Keratinocyte (primary cell): Measurements from ENCODE around the gene SLC39A9. TPM values are rescaled to one million over a fixed set of nuclear protein-coding genes. Genes with fewer than 3 reads are reported as not detected.

Source experiments
- DNase-seq: peaks from one replicate; pipeline ENCODE4 v3.0.0-alpha.2; 2011; ENCODE audit warnings: low read depth, missing footprints, low spot score
- FAIRE-seq: peaks from 2 replicates; lab custom pipeline; 2011; peaks lifted over from hg19 to GRCh38; lab: Jason Lieb, UNC
- H2AFZ ChIP-seq: 2 replicates; pipeline ENCODE4 v1.6.0; 2012; ENCODE audit warnings: low read length, control low read depth, inconsistent platforms; ENCODE audit not compliant: control insufficient read depth
- H3K27ac ChIP-seq: 2 replicates; pipeline ENCODE4 v1.5.1; 2011; ENCODE audit warnings: low read length; ENCODE audit not compliant: control insufficient read depth, insufficient read depth
- H3K27me3 ChIP-seq: 3 replicates; pipeline ENCODE4 v1.6.0; 2011; ENCODE audit warnings: low read length; ENCODE audit not compliant: control insufficient read depth, insufficient read depth; ENCODE audit errors: extremely low read depth
- H3K36me3 ChIP-seq, 2 experiments: 2 replicates in 1 of 2; 3 replicates in 1 of 2; pipeline ENCODE4 v1.5.1; 2011; ENCODE audit warnings: low read length in 2 of 2, mild to moderate bottlenecking in 1 of 2; ENCODE audit not compliant: control insufficient read depth in 2 of 2, insufficient read depth in 2 of 2; ENCODE audit errors: extremely low read depth in 1 of 2
- H3K4me1 ChIP-seq: 3 replicates; pipeline ENCODE4 v1.5.1; 2011; ENCODE audit warnings: low read length; ENCODE audit not compliant: control insufficient read depth, insufficient read depth; ENCODE audit errors: extremely low read depth
- H3K4me2 ChIP-seq: 3 replicates; pipeline ENCODE4 v1.6.0; 2011; ENCODE audit warnings: low read depth, low read length; ENCODE audit not compliant: control insufficient read depth, insufficient read depth; ENCODE audit errors: extremely low read depth
- H3K4me3 ChIP-seq, 3 experiments: fragments of 200-600 bp in 1 of 3; sonication (generic) in 1 of 3; 2 replicates in 2 of 3; 3 replicates in 1 of 3; pipeline ENCODE4 v1.5.1; 2011 to 2016; ENCODE audit warnings: low read length in 3 of 3, mild to moderate bottlenecking in 3 of 3, control low read depth in 2 of 3, inconsistent platforms in 1 of 3, low read depth in 1 of 3, mixed read lengths in 1 of 3, mixed run types in 1 of 3, moderate library complexity in 1 of 3; ENCODE audit not compliant: control insufficient read depth in 2 of 3, insufficient read depth in 2 of 3; ENCODE audit errors: extremely low read depth in 1 of 3
- H3K79me2 ChIP-seq: 2 replicates; pipeline ENCODE4 v1.6.0; 2012; ENCODE audit warnings: low read length; ENCODE audit not compliant: control insufficient read depth, insufficient read depth
- H3K9ac ChIP-seq: 3 replicates; pipeline ENCODE4 v1.6.0; 2011; ENCODE audit warnings: low read length; ENCODE audit not compliant: control insufficient read depth, insufficient read depth; ENCODE audit errors: extremely low read depth
- H3K9me1 ChIP-seq: 3 replicates; pipeline ENCODE4 v1.6.0; 2011; ENCODE audit warnings: low read length; ENCODE audit not compliant: control insufficient read depth, insufficient read depth; ENCODE audit errors: extremely low read depth
- H3K9me3 ChIP-seq: 2 replicates; pipeline ENCODE4 v1.5.1; 2012; ENCODE audit warnings: low read depth, low read length; ENCODE audit not compliant: control insufficient read depth
- H4K20me1 ChIP-seq: 3 replicates; pipeline ENCODE4 v1.6.0; 2011; ENCODE audit warnings: low read length; ENCODE audit not compliant: control insufficient read depth, insufficient read depth; ENCODE audit errors: extremely low read depth
- EZH2 ChIP-seq: IDR thresholded peaks from one replicate; pipeline ENCODE4 v1.6.1; 2012; ENCODE audit warnings: inconsistent platforms, mild to moderate bottlenecking, low read length, moderate library complexity
- dilution Hi-C: fragments of 300-500 bp; cut with MboI; formaldehyde crosslinking; loops from one replicate; pipeline ENCODE4 v1.7.0; 2020; ENCODE audit warnings: low sequenced_read_pairs; ENCODE audit not compliant: extremely low pct_ligation_motif_present
- polyA plus RNA-seq, 5 experiments: library from polyadenylated mRNA; depleted of rRNA in 3 of 5; stranded (reverse) in 3 of 5; stranded (forward) in 1 of 5; unstranded in 1 of 5; fragments of >200 nt; gene quantifications; 1 replicate in 1 of 5; 2 replicates in 3 of 5; 3 replicates in 1 of 5; pipeline versions ENCODE4 v1.2.1 to v1.2.3, GENCODE V29; 2011 to 2012; ENCODE audit warnings: missing spikeins in 2 of 5, low read depth in 1 of 5, low replicate concordance in 1 of 5
- TF ChIP-seq, protein P1 (sequence below), 3 experiments: IDR thresholded peaks in 1 of 3; conservative IDR thresholded peaks in 1 of 3; optimal IDR thresholded peaks in 1 of 3; 2 replicates in 2 of 3; 3 replicates in 1 of 3; pipeline versions ENCODE3 to v1.5.1; 2011; ENCODE audit warnings: low read length in 3 of 3, mild to moderate bottlenecking in 3 of 3, moderate library complexity in 2 of 3, control low read depth in 1 of 3, inconsistent platforms in 1 of 3; ENCODE audit not compliant: insufficient read depth in 2 of 3; ENCODE audit errors: extremely low read depth in 1 of 3

The SLC39A9 gene
- polyA plus RNA-seq, 1 donor (not counting 4 experiments of a cell fraction or from before 2014, with no cell fraction given), result 58.8 TPM

DNA sequence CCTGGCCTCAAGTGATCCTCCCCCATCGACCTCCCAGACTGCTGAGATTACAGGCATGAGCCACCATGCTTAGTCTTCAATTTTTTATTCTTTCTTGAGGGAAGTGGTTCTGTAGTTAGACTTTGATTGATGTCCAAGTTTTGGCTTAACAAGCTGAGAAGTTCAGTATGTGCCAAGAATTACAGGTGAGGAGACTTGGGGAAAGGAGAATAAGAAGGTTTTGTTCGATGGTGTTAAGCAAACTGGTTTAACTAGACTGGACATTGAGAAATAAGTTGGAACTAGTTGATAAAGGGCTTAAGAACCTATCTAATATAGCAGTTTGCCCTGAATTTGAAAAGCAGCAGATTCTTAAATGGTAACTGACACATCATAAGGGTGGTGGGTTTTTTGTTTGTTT, 53.4 kb downstream of the SLC39A9 start:
- dilution Hi-C loops, result no loop called here
- Histone ChIP-seq H3K9ac (no peak overlapping the region), H4K20me1 (no peaks in the 10 kb centered on the region), H3K9me1 (peaks cover 2% of the 10 kb centered on the region), H3K36me3 (peaks cover 3 to 10% of the 10 kb centered on the region in 2 experiments), H3K4me1 (no peaks in the 10 kb centered on the region), H2AFZ (no peak overlapping the region), H3K79me2 (no peaks in the 10 kb centered on the region), H3K9me3 (no peaks in the 10 kb centered on the region), H3K27me3 (no peaks in the 10 kb centered on the region), H3K27ac (no peak overlapping the region), H3K4me2 (no peak overlapping the region), H3K4me3 (no peak overlapping the region)
- DNase-seq, result no peak
- no peak for FAIRE-seq
- TF ChIP-seq EZH2, result no peak
- TF ChIP-seq, protein P1, sequence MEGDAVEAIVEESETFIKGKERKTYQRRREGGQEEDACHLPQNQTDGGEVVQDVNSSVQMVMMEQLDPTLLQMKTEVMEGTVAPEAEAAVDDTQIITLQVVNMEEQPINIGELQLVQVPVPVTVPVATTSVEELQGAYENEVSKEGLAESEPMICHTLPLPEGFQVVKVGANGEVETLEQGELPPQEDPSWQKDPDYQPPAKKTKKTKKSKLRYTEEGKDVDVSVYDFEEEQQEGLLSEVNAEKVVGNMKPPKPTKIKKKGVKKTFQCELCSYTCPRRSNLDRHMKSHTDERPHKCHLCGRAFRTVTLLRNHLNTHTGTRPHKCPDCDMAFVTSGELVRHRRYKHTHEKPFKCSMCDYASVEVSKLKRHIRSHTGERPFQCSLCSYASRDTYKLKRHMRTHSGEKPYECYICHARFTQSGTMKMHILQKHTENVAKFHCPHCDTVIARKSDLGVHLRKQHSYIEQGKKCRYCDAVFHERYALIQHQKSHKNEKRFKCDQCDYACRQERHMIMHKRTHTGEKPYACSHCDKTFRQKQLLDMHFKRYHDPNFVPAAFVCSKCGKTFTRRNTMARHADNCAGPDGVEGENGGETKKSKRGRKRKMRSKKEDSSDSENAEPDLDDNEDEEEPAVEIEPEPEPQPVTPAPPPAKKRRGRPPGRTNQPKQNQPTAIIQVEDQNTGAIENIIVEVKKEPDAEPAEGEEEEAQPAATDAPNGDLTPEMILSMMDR (optimal IDR thresholded peaks at IDR 0.05 in 1 of 3, IDR thresholded peaks at IDR 0.05 in 1 of 3, conservative IDR thresholded peaks at IDR 0.05 in 1 of 3; ENCODE audit: extremely low read depth in 1 of 3, insufficient read depth in 2 of 3, low read length in 3 of 3), result no peak

DNA sequence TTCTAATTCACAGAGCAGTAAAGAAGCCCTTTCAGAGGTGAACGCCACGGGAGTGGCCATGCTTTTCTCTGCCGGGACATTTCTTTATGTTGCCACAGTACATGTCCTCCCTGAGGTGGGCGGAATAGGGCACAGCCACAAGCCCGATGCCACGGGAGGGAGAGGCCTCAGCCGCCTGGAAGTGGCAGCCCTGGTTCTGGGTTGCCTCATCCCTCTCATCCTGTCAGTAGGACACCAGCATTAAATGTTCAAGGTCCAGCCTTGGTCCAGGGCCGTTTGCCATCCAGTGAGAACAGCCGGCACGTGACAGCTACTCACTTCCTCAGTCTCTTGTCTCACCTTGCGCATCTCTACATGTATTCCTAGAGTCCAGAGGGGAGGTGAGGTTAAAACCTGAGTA, 59.9 kb downstream of the SLC39A9 start:
- Histone ChIP-seq H3K4me2 (no peak overlapping the region), H3K27me3 (no peaks in the 10 kb centered on the region), H3K79me2 (no peaks in the 10 kb centered on the region), H4K20me1 (no peaks in the 10 kb centered on the region), H3K9ac (no peak overlapping the region), H3K9me1 (peaks cover 2% of the 10 kb centered on the region), H3K36me3 (peaks cover 10 to 15% of the 10 kb centered on the region in 2 experiments), H3K27ac (no peak overlapping the region), H2AFZ (no peak overlapping the region), H3K4me1 (no peaks in the 10 kb centered on the region), H3K9me3 (no peaks in the 10 kb centered on the region), H3K4me3 (no peak overlapping the region)
- dilution Hi-C loops, result loop anchor here (5.0 kb wide), 1 partner anchor 76 kb away; no protein-coding TSS in a partner anchor
- FAIRE-seq, result no peak
- no peak for DNase-seq
- TF ChIP-seq, protein P1 (optimal IDR thresholded peaks at IDR 0.05 in 1 of 3, IDR thresholded peaks at IDR 0.05 in 1 of 3, conservative IDR thresholded peaks at IDR 0.05 in 1 of 3; ENCODE audit: extremely low read depth in 1 of 3, insufficient read depth in 2 of 3, low read length in 3 of 3), result no peak
